H1 (cell line): Measurements from ENCODE around the gene MEX3B. TPM values are rescaled to one million over a fixed set of nuclear protein-coding genes. Genes with fewer than 3 reads are reported as not detected.

Source experiments
- CTCF ChIA-PET: fragments of 300-600 bp; sonication (Branson Sonifier 250); formaldehyde crosslinking; loops from one replicate; lab custom pipeline; 2021; ENCODE audit not compliant: partially characterized antibody; lab: Charles Lee
- POLR2A ChIA-PET: fragments of 300-600 bp; sonication (Branson Sonifier 250); formaldehyde crosslinking; loops from one replicate; lab custom pipeline; 2021; ENCODE audit warnings: inconsistent platforms; ENCODE audit not compliant: partially characterized antibody; lab: Charles Lee
- DNase-seq, 2 experiments: peaks; one replicate each; pipeline versions ENCODE4 v3.0.0 to v3.0.0-alpha.2; 2010 to 2022; ENCODE audit warnings: low spot score in 2 of 2, low read depth in 1 of 2, mixed read lengths in 1 of 2
- FAIRE-seq: peaks from 2 replicates; lab custom pipeline; 2011; peaks lifted over from hg19 to GRCh38; lab: Jason Lieb, UNC
- H2AFZ ChIP-seq: 2 replicates; pipeline ENCODE4 v1.8.1; 2012; ENCODE audit warnings: low read length, inconsistent platforms
- H2AK5ac ChIP-seq: 2 replicates; pipeline ENCODE4 v1.6.1; 2013; ENCODE audit warnings: low read depth, low read length
- H2BK120ac ChIP-seq: replicated peaks from 2 replicates; pipeline ENCODE3; 2013; ENCODE audit warnings: low read depth, low read length, inconsistent platforms
- H2BK12ac ChIP-seq: 2 replicates; pipeline ENCODE4 v1.6.1; 2013; ENCODE audit warnings: low read depth, low read length
- H2BK15ac ChIP-seq: 2 replicates; pipeline ENCODE4 v1.6.1; 2013; ENCODE audit warnings: low read length
- H2BK20ac ChIP-seq: 2 replicates; pipeline ENCODE4 v1.6.1; 2013; ENCODE audit warnings: low read length
- H2BK5ac ChIP-seq: 2 replicates; pipeline ENCODE4 v1.6.1; 2013; ENCODE audit warnings: low read depth, low read length
- H3K14ac ChIP-seq: 2 replicates; pipeline ENCODE4 v1.6.1; 2013; ENCODE audit warnings: inconsistent platforms; ENCODE audit not compliant: insufficient read length
- H3K18ac ChIP-seq: 2 replicates; pipeline ENCODE4 v1.6.1; 2013; ENCODE audit warnings: low read length; ENCODE audit errors: extremely low read depth
- H3K23ac ChIP-seq: 2 replicates; pipeline ENCODE4 v1.6.1; 2013; ENCODE audit warnings: inconsistent platforms; ENCODE audit not compliant: insufficient read length
- H3K23me2 ChIP-seq: 2 replicates; pipeline ENCODE4 v1.6.1; 2013; ENCODE audit warnings: low read depth, low read length
- H3K27ac ChIP-seq: 2 replicates; pipeline ENCODE4 v1.6.1; 2011; ENCODE audit warnings: low read depth, low read length, inconsistent platforms
- H3K27me3 ChIP-seq, 4 experiments: replicated peaks in 1 of 4; 1 replicate in 1 of 4; 2 replicates in 3 of 4; pipeline versions ENCODE4 v1.6.1 to v1.8.1; 2011 to 2013; ENCODE audit warnings: low read length in 3 of 4, mild to moderate bottlenecking in 3 of 4, inconsistent platforms in 2 of 4, mixed read lengths in 2 of 4, moderate library complexity in 1 of 4; ENCODE audit not compliant: control insufficient read depth in 3 of 4, insufficient read depth in 3 of 4; ENCODE audit errors: extremely low read depth in 1 of 4
- H3K36me3 ChIP-seq, 4 experiments: 2 replicates each; pipeline versions ENCODE4 v1.6.1 to v1.8.1; 2011 to 2013; ENCODE audit warnings: mild to moderate bottlenecking in 4 of 4, low read length in 3 of 4, moderate library complexity in 2 of 4, control low read depth in 1 of 4, inconsistent platforms in 1 of 4; ENCODE audit not compliant: insufficient read depth in 4 of 4, control insufficient read depth in 2 of 4
- H3K4ac ChIP-seq: replicated peaks from 2 replicates; pipeline ENCODE3; 2013; ENCODE audit warnings: low read length, low read depth, mixed read lengths, inconsistent platforms; ENCODE audit not compliant: insufficient read length
- H3K4me1 ChIP-seq, 4 experiments: replicated peaks in 1 of 4; 1 replicate in 1 of 4; 2 replicates in 3 of 4; pipeline versions ENCODE4 v1.6.1 to v1.8.1; 2011 to 2013; ENCODE audit warnings: low read length in 3 of 4, inconsistent platforms in 2 of 4, mixed read lengths in 1 of 4; ENCODE audit not compliant: insufficient read depth in 4 of 4, control insufficient read depth in 3 of 4
- H3K4me2 ChIP-seq, 2 experiments: 2 replicates each; pipeline versions ENCODE4 v1.6.1 to v1.8.1; 2011 to 2013; ENCODE audit warnings: low read depth in 2 of 2, low read length in 2 of 2, control low read depth in 1 of 2, inconsistent platforms in 1 of 2, mild to moderate bottlenecking in 1 of 2; ENCODE audit not compliant: insufficient read depth in 1 of 2
- H3K4me3 ChIP-seq, 4 experiments: fragments of 200-600, 300-600 bp in 1 of 4; sonication (generic), shearing (Covaris generic), sonication (Bioruptor Twin) in 1 of 4; 2 replicates each; pipeline versions ENCODE4 v1.5.1 to v1.8.1; 2011 to 2016; ENCODE audit warnings: low read length in 4 of 4, low read depth in 3 of 4, control low read depth in 2 of 4, inconsistent platforms in 2 of 4, mild to moderate bottlenecking in 2 of 4, mixed read lengths in 1 of 4, moderate library complexity in 1 of 4; ENCODE audit not compliant: insufficient read depth in 2 of 4; ENCODE audit errors: extremely low read depth in 1 of 4
- H3K56ac ChIP-seq: replicated peaks from 2 replicates; pipeline ENCODE3; 2013; ENCODE audit warnings: low read depth, mild to moderate bottlenecking, mixed read lengths, low read length, inconsistent platforms; ENCODE audit not compliant: insufficient read length
- H3K79me1 ChIP-seq: 2 replicates; pipeline ENCODE4 v1.6.1; 2013; ENCODE audit warnings: low read depth, low read length, control low read depth
- H3K79me2 ChIP-seq, 2 experiments: 2 replicates each; pipeline versions ENCODE4 v1.6.1 to v1.8.1; 2012 to 2013; ENCODE audit warnings: low read length in 2 of 2, mild to moderate bottlenecking in 2 of 2, inconsistent platforms in 1 of 2; ENCODE audit not compliant: insufficient read depth in 2 of 2, control insufficient read depth in 1 of 2
- H3K9ac ChIP-seq, 4 experiments: replicated peaks in 1 of 4; 1 replicate in 1 of 4; 2 replicates in 3 of 4; pipeline versions ENCODE4 v1.6.1 to v1.8.1; 2011 to 2013; ENCODE audit warnings: low read depth in 3 of 4, low read length in 3 of 4, control low read depth in 2 of 4, mild to moderate bottlenecking in 2 of 4, moderate library complexity in 2 of 4, inconsistent platforms in 1 of 4; ENCODE audit errors: extremely low read depth in 1 of 4
- H3K9me3 ChIP-seq, 2 experiments: 2 replicates each; pipeline versions ENCODE4 v1.6.1 to v1.8.1; 2012 to 2013; ENCODE audit warnings: mild to moderate bottlenecking in 2 of 2, moderate library complexity in 2 of 2, control low read depth in 1 of 2, inconsistent platforms in 1 of 2, low read depth in 1 of 2, low read length in 1 of 2, mixed read lengths in 1 of 2; ENCODE audit not compliant: insufficient read depth in 2 of 2
- H4K20me1 ChIP-seq, 2 experiments: replicated peaks in 1 of 2; 2 replicates each; pipeline versions ENCODE3 to v1.8.1; 2011 to 2013; ENCODE audit warnings: inconsistent platforms in 2 of 2, low read length in 2 of 2, mild to moderate bottlenecking in 1 of 2; ENCODE audit not compliant: insufficient read depth in 2 of 2, control insufficient read depth in 1 of 2
- H4K5ac ChIP-seq: 2 replicates; pipeline ENCODE4 v1.6.1; 2013; ENCODE audit warnings: low read length, low read depth, mixed read lengths, inconsistent platforms; ENCODE audit not compliant: insufficient read length
- H4K8ac ChIP-seq: 2 replicates; pipeline ENCODE4 v1.8.0; 2013; ENCODE audit warnings: mild to moderate bottlenecking, moderate library complexity, low read length, inconsistent platforms; ENCODE audit not compliant: insufficient read depth; ENCODE audit errors: extremely low read depth
- H4K91ac ChIP-seq: replicated peaks from 2 replicates; pipeline ENCODE3; 2013; ENCODE audit warnings: low read length, mixed read lengths, inconsistent platforms; ENCODE audit not compliant: insufficient read length
- EZH2 ChIP-seq: fragments of 200-600 bp; sonication (generic); IDR thresholded peaks from 2 replicates; pipeline ENCODE4 v1.7.1; 2012; ENCODE audit warnings: low read depth, mild to moderate bottlenecking, moderate library complexity, low read length, inconsistent platforms; ENCODE audit not compliant: severe bottlenecking
- JUND ChIP-seq: IDR thresholded peaks from 2 replicates; pipeline ENCODE4 v1.6.1; 2011; ENCODE audit warnings: mild to moderate bottlenecking, improper control_type of control experiment, low read length
- KDM1A ChIP-seq: fragments of 200-600, 300-600 bp; sonication (generic); IDR thresholded peaks from 2 replicates; pipeline ENCODE4 v1.7.1; 2016; ENCODE audit warnings: mild to moderate bottlenecking, low read length, borderline replicate concordance
- POU5F1 ChIP-seq: IDR thresholded peaks from 2 replicates; pipeline ENCODE4 v1.6.1; 2011; ENCODE audit warnings: low read depth, mild to moderate bottlenecking, low read length, moderate library complexity
- WGBS, 2 experiments: shearing (Covaris generic) in 1 of 2; methylation state at CpG; one replicate each; pipeline versions ENCODE4 v1.1.6 to v1.1.7; 2013 to 2015; ENCODE audit warnings: low lambda C conversion rate in 2 of 2, mixed read lengths in 2 of 2, inconsistent platforms in 1 of 2, low coverage in 1 of 2, missing lambda C conversion rate in 1 of 2; ENCODE audit not compliant: insufficient replicate concordance in 2 of 2, insufficient coverage in 1 of 2, insufficient read length in 1 of 2; ENCODE audit errors: extremely low coverage in 1 of 2, missing lambda C conversion rate in 1 of 2; 5-methylcytosine and 5-hydroxymethylcytosine counted together
- polyA plus RNA-seq, 7 experiments: library from polyadenylated mRNA; depleted of rRNA in 3 of 7; stranded (reverse) in 5 of 7; unstranded in 2 of 7; fragments of >200 nt in 5 of 7; fragments of 200-250 nt in 2 of 7; gene quantifications; 1 replicate in 5 of 7; 2 replicates in 1 of 7; 4 replicates in 1 of 7; pipeline versions ENCODE4 v1.2.1 to v1.2.3, GENCODE V29; 2011 to 2013; ENCODE audit warnings: missing spikeins in 2 of 7, mixed read lengths in 2 of 7
- total RNA-seq: library from RNA; stranded (reverse); fragmentation: NEBNext Ultra II Directional; extraction: Animal tissue kit (Norgen Biotek cat#: 25700); gene quantifications from 2 replicates; pipeline ENCODE4 v1.2.1, GENCODE V29; 2021

The MEX3B gene
- total and polyA plus RNA-seq, 2 of the 8 experiments (the other 6 are each of a cell fraction or from before 2014, with no cell fraction given) = 8.0 to 15.9 TPM

DNA sequence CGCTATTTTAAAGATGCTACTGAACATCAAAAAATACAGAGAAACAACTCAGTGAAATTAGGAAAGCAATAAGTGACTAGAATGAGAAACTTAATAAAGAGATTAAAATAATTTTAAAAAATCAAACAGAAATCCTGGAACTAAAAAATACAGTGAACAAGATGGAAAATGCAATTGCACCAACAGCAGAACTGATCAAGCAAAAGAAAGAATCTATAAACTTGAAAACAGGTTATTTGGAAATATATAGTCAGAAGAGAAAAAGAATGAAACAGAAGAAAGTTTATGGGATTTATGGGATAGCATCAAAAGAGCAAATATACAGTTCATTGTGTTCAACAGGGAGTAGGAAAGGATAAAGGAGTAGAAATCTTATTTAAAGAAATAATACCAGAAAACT lies 53.3 kb downstream of the MEX3B start:
- no peak overlapping the region for H3K56ac ChIP-seq
- no peak for TF ChIP-seq JUND
- no peak for TF ChIP-seq KDM1A
- TF ChIP-seq POU5F1 = no peak
- no peak for TF ChIP-seq EZH2

More for the DNA sequence above, 53.3 kb downstream of the MEX3B start:
- DNase-seq (no peak), FAIRE-seq (no peak)
- Histone ChIP-seq H4K5ac (no peak overlapping the region), H2AFZ (no peak overlapping the region), H3K23ac (no peak overlapping the region), H3K27me3 (no peaks in the 10 kb centered on the region), H3K4me3 (no peak overlapping the region), H2BK15ac (no peak overlapping the region), H3K4me2 (no peak overlapping the region), H3K9me3 (peaks cover 0 to 7% of the 10 kb centered on the region in 2 experiments; a peak in 3 of 4 replicates), H3K4me1 (0 out of 7 replicates have a peak, but pooled peaks cover 0 to 2% (median 0%) of the 10 kb centered on the region in 4 experiments), H3K18ac (no peak overlapping the region), H2BK20ac (no peak overlapping the region), H4K91ac (no peak overlapping the region), H3K14ac (no peak overlapping the region), H2BK5ac (no peak overlapping the region), H4K8ac (no peak overlapping the region), H3K79me2 (peaks cover 0 to 24% of the 10 kb centered on the region in 2 experiments; a peak in 2 of 4 replicates), H4K20me1 (no peaks in the 10 kb centered on the region), H2BK120ac (no peak overlapping the region), H3K9ac (no peak overlapping the region), H3K79me1 (no peaks in the 10 kb centered on the region), H2BK12ac (no peak overlapping the region), H3K27ac (no peak overlapping the region), H3K23me2 (no peaks in the 10 kb centered on the region; the same call in 1 of the 2 replicates), H3K4ac (no peak overlapping the region), H3K36me3 (no peaks in the 10 kb centered on the region), H2AK5ac (no peak overlapping the region)
- POLR2A ChIA-PET = no interaction called here
- CTCF ChIA-PET = no interaction called here
- 94% methylated on average over 1 of the region's 1 CpG; no CpG with 5 or more reads in 1 of the 2 experiments for WGBS, 2 experiments
